ENCODE measurements around the gene EPHX1.

The EPHX1 gene

DNA sequence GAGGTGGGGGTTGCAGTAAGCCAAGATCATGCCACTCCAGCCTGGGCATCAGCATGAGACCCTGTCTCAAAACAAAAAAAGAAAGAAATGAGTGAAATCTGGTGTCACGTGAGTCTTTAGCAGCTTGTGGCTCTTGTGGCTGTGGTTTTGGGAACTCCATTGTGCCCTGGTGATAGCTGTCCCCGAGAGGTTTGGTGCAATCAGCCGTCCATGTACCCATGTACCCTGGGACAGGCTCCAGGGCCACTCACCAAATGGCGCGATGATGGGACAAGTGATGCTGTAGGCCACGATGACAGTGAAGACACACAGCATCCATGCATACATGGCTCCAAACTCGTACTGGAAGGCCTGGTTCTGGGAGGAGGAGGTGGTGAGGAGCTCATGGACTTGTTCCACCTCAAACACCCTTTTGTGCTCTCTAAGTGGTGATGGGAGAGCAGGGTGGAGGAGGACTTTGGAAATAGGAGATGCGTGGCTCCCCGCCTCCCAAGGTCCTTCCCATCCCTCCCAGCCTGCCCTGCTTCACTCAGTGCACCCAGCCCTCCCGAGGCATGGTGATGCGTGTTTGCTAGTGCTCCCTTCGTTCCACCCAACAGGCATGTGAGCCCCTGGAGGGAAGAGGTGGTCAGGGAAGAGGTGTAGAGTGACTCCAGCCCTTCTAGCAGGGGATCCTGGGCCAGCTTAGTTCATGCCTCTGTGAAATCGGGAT lies 42.6 kb downstream of the EPHX1 start:
- no peak overlapping the region for H3K4me3 ChIP-seq (ENCODE audit: low read depth, low read length)
- TF ChIP-seq, protein P1, sequence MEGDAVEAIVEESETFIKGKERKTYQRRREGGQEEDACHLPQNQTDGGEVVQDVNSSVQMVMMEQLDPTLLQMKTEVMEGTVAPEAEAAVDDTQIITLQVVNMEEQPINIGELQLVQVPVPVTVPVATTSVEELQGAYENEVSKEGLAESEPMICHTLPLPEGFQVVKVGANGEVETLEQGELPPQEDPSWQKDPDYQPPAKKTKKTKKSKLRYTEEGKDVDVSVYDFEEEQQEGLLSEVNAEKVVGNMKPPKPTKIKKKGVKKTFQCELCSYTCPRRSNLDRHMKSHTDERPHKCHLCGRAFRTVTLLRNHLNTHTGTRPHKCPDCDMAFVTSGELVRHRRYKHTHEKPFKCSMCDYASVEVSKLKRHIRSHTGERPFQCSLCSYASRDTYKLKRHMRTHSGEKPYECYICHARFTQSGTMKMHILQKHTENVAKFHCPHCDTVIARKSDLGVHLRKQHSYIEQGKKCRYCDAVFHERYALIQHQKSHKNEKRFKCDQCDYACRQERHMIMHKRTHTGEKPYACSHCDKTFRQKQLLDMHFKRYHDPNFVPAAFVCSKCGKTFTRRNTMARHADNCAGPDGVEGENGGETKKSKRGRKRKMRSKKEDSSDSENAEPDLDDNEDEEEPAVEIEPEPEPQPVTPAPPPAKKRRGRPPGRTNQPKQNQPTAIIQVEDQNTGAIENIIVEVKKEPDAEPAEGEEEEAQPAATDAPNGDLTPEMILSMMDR (IDR thresholded peaks at IDR 0.05; ENCODE audit: low read depth, low read length), result no peak

DNA sequence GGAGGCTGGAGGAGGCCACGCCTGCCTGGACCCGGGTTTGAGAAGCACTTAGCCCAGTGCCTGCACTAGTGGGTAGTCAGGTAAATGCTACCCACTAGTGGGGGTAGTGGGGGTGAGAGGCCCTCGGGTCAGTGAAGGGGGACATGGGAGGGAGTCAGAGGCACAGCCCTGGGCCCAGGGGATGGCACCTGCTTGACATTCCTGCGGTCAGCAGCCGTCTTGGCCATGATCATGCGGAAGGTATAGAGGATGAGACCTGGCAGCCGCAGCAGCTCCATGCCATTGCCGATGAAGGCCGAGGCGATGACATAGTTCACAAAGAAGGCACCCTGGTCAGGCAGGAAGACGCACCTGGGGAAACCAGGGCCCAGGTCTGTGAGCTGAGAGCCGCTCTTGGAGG lies 43.5 kb downstream of the EPHX1 start:
- TF ChIP-seq, protein P1 (IDR thresholded peaks at IDR 0.05; ENCODE audit: low read depth, low read length), result no peak
- H3K4me3 ChIP-seq (ENCODE audit: low read depth, low read length), result no peak overlapping the region

DNA sequence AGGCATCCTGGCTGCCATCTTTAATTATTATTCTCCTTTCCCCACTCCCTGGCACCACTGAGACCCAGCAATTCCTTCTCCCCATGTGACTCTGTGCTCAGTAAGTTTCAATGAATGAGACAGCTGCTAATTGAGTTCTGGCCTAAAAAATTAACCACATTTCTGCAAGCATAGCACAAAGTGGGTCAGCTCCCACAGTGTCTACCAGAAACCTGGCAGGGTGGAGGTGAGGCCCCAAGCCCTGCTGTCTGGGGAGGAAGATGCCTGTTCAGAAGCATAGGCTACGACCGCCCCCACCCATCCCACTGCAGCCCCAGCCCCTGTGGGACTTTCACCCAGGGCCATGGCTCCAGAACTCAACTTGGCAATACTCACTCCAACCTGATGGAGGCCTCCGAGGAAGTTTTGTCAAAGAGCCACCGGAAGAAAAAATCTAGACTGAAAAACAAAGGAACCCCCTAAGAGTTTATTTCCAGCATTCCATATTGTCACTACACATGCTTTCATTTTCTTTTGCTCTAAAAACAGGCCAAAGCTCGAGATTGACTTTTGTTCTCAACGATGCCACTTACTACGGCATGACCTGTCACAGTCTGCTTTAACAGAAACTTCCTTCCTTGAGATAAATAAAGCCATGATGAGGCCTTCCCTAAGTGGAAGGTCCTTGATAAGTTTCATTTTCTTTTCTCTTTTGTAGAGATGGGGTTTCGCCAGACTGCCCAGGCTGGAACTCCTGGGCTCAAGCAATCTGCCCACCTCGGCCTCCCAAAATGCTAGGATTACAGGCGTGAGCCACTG lies 45.8 kb downstream of the EPHX1 start:
- TF ChIP-seq, protein P1 (IDR thresholded peaks at IDR 0.05; ENCODE audit: low read depth, low read length), result no peak

DNA sequence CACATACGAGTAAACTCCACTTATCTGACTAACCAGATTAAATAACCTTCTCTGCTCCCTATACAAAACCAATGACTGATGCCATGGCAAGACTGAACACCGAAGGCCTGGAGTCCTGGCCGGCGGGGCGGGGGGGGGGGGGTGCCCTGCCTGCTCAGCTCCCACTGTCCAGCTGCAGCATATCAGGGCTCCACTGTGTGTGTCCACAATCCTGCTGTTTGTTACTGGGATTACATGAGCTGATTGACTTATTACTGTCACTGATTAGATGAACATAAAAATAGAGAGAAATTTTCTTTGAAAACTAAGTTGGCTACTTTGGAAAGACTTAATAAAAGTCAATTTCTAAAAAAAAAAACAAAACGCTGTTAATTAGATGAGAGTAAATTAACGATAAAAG lies 47.3 kb downstream of the EPHX1 start:
- H3K4me3 ChIP-seq (ENCODE audit: low read depth, low read length), result no peak overlapping the region
- TF ChIP-seq, protein P1 (IDR thresholded peaks at IDR 0.05; ENCODE audit: low read depth, low read length), result no peak

More for the DNA sequence above, 45.8 kb downstream of the EPHX1 start:
- H3K4me3 ChIP-seq (ENCODE audit: low read depth, low read length), result no peak overlapping the region

DNA sequence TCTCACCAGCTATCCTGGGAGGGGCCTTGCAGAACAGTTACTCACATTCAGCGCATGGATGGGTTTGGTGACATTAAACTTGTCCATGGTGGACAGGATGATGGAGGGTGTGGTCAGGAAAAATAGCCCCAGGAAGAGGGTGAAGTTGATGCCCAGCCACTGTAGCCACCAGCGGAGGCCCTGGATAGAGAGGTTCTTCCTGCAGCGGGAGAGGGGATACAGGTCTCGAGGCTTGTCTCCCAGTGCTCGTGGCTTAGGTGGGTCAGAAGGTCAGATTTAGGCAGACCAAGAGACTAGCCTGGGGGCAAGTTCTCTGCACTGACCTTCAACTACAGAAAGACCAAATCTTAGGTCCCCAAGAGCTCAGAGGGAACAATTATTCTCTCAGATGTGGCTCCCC lies 49.2 kb downstream of the EPHX1 start:
- TF ChIP-seq, protein P1 (IDR thresholded peaks at IDR 0.05; ENCODE audit: low read depth, low read length), result no peak
- H3K4me3 ChIP-seq (ENCODE audit: low read depth, low read length), result no peak overlapping the region

DNA sequence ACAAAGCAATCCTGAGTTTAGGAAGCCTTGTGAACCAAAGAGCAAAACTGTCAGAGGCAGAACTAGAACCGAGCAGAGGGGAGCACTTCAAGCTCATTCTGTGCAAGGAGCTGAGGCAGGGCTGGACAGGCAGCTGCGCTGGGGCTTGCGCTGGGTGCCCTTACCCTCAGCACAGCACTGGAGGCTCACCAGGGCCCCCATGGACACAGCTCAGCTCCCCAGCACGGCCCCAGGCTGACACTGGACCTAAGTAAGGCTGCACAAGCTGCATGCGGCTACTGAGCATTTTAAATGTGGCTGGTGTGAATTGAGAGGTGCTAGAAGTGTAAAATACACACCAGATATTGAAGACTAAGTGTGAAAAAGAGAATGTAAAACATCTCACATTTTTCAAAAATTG lies 50.2 kb downstream of the EPHX1 start:
- TF ChIP-seq, protein P1 (IDR thresholded peaks at IDR 0.05; ENCODE audit: low read depth, low read length), result no peak
- H3K4me3 ChIP-seq (ENCODE audit: low read depth, low read length), result no peak overlapping the region

DNA sequence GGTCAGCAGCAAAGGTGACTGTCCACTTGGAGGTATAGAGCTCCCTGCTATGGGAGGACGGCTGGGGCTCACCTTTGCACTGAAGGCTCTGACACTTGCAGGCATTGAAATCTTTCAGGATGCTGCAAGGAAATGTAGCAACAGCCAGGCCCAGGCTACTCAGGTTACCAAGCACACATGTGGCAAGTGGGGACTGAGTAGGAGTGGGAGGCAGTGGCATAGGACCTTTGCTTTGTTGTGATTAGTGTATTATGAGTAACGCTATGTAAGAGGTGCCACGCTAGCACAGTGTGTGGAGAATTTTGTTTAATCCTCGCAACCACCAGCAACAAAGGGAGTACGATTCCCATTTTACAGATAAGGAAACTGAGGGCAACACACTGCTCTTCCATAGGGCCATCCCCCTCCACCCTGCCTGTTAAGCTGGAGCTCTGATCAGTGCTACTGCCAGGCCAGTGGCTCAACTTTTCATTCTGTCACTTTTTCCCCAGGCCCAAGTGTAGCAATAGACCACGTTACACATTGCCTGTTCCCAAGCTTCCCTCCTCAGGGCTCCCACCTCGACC lies 51.0 kb downstream of the EPHX1 start:
- H3K4me3 ChIP-seq (ENCODE audit: low read depth, low read length), result no peak overlapping the region
- TF ChIP-seq, protein P1 (IDR thresholded peaks at IDR 0.05; ENCODE audit: low read depth, low read length), result no peak
